Skin of body (tissue), 2 donors: Measurements from ENCODE around the gene MET. TPM values are rescaled to one million over a fixed set of nuclear protein-coding genes. Genes with fewer than 3 reads are reported as not detected.

ENCODE experiments used
- DNase-seq: peaks from one replicate; lab custom pipeline; 2025; lab: John Stamatoyannopoulos, UW
- total RNA-seq: library from RNA; depleted of rRNA; stranded (reverse); fragments of >200 nt; gene quantifications from one replicate; pipeline ENCODE4 v1.2.3, GENCODE V29; 2014

Gene MET
- total RNA-seq, 1 donor from 2014 or later = 7.1 TPM

GRCh38 chr7:116782177-116782711 lies 110.2 kb downstream of the MET start:
- DNase-seq = peak; percentile 64

GRCh38 chr7:116783666-116784318 lies 111.8 kb downstream of the MET start:
- no peak for DNase-seq

GRCh38 chr7:116784647-116785046 lies 112.7 kb downstream of the MET start:
- DNase-seq = no peak

DNA sequence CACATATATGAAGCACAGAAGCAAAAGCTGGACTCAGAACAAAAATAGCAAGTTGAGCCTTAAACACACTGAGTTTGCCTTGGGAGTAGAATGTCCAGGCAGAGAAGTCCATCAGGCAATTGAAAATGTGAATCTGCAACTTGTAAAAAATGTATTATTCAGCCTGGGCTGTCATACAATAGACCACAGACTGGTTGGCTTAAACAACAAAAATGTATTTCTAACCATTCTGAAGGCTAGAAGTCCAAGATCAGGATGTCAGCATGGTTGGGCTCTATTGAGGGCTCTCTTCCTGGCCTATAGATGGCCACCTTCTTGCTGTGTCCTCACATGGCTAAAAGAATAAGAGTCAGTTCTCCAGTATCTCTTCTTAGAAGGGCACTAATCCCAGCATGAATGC lies 113.8 kb downstream of the MET start:
- no peak for DNase-seq

GRCh38 chr7:116786791-116787443 lies 114.9 kb downstream of the MET start:
- no peak for DNase-seq

- DNase-seq = no peak
Observed at GRCh38 chr7:116787881-116788280, 115.9 kb downstream of the MET start.

- DNase-seq = no peak
Observed at GRCh38 chr7:116788572-116789197, 116.7 kb downstream of the MET start.

DNA sequence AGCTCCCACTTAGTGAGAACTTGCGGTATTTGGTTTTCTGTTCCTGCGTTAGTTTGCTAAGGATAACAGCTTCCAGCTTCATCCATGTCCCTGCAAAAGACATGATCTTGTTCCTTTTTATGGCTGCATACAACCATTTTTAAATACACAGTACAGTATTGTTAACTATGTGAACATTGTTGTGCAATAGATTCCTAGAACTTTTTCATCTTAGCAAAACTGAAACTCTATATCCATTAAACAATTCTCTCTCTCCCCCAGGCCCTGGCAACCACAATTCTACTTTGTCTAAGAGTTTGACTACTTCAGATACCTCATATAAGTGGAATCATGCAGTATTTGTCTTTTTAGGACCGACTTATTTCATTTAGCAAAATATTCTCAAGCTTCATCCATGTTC lies 118.0 kb downstream of the MET start:
- DNase-seq = no peak

- no peak for DNase-seq
Observed at GRCh38 chr7:116792813-116793212, 120.8 kb downstream of the MET start.

GRCh38 chr7:116793795-116794340 lies 121.9 kb downstream of the MET start:
- no peak for DNase-seq

GRCh38 chr7:116796471-116796870 lies 124.5 kb downstream of the MET start:
- DNase-seq = no peak

DNA sequence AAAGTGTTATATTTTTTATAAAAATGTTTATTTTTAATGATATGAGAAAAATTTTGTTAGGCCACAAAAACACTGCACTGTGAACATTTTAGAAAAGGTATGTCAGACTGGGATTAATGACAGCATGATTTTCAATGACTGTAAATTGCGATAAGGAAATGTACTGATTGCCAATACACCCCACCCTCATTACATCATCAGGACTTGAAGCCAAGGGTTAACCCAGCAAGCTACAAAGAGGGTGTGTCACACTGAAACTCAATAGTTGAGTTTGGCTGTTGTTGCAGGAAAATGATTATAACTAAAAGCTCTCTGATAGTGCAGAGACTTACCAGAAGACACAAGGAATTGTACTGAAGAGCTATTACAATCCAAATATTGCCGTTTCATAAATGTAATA lies 125.6 kb downstream of the MET start:
- DNase-seq = peak; percentile 31

DNA sequence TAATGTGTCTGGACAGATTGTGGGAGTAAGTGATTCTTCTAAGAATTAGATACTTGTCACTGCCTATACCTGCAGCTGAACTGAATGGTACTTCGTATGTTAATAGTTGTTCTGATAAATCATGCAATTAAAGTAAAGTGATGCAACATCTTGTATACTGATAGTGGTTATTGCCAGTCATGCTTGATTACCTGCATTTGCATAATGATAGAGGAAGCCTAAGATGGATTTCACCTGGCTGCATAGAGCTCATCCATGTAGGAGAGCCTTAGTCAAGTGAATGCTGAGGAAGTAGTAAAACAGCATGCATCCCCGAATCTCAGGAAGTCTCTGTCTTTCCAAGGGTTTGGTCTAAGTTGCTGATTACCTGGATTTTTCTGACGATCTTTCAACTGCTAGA lies 126.2 kb downstream of the MET start:
- no peak for DNase-seq

DNA sequence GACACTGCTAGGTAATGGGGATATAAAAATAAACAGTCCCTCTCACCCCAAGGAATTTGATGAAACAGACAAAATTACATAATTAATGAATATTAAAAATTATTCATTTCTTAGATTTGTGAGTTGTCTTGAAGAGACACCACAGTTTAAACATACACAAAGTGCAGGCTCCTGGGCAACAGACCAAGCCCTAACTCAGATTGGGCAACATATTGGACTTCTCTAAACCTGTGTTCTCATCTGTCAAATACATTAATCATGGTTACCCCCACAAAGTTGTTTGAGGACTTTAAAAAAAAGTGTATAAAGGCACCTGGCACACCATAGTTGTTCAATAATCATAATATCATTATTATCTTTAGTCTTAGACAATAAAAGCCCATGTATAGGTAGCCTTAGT lies 127.9 kb downstream of the MET start:
- no peak for DNase-seq

DNA sequence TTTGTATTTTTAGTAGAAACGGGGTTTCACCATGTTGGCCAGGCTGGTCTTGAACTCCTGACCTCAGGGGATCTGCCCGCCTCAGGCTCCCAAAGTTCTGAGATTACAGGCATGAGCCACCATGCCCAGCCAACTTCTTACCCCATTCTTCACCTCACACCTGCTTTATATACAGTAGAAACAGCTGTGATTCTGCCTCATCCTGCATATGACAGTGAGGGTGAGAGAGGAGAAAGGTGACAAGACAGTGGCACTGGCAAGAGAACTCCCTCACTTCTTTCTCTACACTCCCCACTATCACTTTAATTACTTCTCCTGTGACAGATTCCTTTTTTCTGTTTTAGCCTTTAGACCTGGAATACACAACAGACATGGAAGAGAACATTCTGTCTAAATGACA lies 128.6 kb downstream of the MET start:
- no peak for DNase-seq

DNA sequence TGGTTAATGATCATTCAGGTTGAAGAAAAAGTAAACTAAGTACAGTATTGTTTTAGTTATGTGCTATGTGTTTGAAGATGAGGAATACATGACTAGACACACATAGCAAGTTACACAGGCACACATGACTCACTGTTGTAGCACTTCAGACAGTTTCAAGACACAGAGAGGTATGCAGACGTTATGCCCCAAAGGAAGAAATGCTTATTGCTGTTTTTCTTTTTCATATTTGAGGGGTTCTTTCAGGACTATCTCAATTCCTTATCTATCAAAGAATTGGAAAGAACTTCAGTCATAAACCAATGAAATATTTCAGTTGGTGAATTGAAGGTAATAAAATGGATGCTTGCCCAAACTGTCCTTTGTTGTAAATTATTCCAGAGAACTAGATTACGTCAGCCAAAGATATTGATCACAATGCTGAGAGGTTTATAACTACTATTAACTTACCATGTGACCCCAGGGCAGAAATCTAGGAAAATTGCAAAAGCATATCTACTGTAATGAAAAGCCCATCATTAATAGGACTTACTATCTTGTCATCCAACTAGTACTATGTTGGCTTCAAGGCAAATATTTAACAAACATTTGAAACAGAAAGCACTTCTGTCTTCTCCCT lies 129.2 kb downstream of the MET start:
- DNase-seq = no peak

DNA sequence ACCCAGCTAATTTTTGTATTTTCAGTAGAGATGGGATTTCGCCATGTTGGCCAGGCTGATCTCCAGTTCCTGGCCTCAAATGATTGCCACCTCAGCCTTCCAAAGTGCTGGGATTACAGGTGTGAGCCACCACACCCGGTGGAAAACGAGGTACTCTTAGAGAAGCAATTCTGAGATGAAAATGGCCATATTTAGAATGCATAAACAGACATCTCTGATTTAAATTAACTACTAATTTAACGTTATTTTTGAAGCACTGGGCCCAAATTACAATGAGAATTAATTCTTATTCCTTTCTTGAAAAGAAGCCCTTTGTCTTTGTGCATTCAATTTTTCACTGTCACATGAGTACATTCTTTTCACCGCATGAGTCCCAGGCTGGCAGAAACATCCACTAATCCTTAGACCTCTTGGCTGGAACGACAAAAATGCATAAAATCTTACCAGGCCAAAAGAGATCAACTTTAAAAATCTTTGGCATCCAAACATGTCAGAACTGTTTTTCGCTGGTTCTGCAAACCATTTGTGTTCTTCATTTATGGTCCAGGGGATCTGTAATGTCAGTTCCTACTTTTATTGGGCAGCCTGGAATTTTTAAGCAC lies 130.2 kb downstream of the MET start:
- DNase-seq = no peak

DNA sequence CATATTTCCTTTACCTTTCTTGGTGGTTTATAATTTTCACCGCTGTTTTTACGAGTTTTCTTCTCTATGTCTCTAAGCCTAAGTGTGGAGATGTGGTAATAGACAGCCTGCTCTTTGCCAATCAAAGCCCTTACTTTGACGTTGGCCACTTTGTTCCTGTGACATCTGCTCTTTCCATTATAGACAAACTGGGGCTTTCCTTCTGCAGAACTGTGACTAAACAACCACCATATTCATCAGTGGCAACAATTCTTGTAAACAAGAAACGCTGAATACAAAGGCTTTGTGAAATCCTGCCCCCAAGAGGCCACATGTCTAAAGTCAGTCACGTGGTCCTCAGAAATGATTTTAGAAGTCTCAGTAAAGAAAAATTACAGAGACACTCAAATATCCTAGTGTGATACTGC lies 130.8 kb downstream of the MET start:
- DNase-seq = no peak

DNA sequence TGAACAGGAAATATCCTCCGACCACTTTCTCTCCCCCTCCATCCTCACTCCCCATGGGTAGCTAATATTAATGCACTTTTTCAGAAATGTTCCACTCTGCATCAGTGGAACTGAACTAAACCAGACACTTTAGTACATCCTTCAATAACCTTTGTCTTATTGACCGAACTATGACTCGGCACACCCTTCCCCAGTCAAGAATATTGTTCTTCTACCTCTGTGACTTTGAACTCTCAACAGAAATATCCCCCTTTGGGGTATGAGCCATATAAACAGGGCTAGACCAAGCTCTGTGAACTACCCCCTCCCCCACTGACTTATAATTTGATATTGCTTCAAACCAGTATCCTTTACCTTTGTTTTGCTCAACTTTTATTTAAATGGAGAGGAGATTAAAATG lies 132.5 kb downstream of the MET start:
- DNase-seq = no peak

GRCh38 chr7:116805100-116805544 lies 133.1 kb downstream of the MET start:
- peak; percentile 49 for DNase-seq
